ENCODE results near the gene RAI1. TPM values are rescaled to one million over a fixed set of nuclear protein-coding genes. Genes with fewer than 3 reads are reported as not detected.

RAI1 gene
- total RNA-seq, 1 donor from 2014 or later = 31.2 TPM

DNA sequence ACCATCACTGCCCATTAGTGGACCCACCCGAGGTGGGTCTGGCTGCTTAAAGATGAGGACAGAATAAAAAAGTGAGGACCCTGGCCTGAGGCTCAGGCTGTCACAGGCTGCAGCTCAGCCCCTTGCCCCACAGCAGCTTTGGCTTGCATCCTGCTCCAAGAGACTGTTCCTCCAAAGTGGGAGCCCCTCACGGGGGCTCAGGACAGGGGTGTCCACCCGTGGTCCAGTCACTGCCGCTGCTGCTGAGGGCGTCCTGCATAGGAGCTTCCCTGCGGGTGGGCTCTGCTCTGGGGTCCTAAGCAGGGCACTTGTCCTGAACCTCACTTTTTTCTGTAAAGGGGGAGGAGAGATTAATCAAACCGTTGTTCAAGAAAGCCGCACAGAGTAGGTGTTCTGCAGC lies 107.7 kb downstream of the RAI1 start:
- Mint-ChIP-seq H3K9me3 (no peaks in the 10 kb centered on the region), H3K4me1 (peaks cover 35% of the 10 kb centered on the region), H3K27me3 (no peaks in the 10 kb centered on the region), H3K4me3 (no peak overlapping the region), H3K36me3 (ENCODE audit: low read depth) (peaks cover 6% of the 10 kb centered on the region), H3K27ac (no peak overlapping the region)
- TF ChIP-seq CTCF (IDR thresholded peaks at IDR 0.05) = no peak
- ATAC-seq (ENCODE audit: low read depth) (no peak), DNase-seq (no peak)
- ChIA-PET CTCF (interaction anchor here (1.2 kb wide), 1 partner anchor 34 kb away, joined by 3 read pairs; no protein-coding TSS in a partner anchor), POLR2A (no interaction called here)
- intact Hi-C loops (cut with micrococcal nuclease) = no loop called here

GRCh38 chr17:17789410-17789809 lies 108.2 kb downstream of the RAI1 start:
- peaks cover 9% of the 10 kb centered on the region for H3K36me3 Mint-ChIP-seq (ENCODE audit: low read depth)
- DNase-seq (no peak), ATAC-seq (ENCODE audit: low read depth) (no peak)
- H3K27me3 Mint-ChIP-seq = no peaks in the 10 kb centered on the region
- TF ChIP-seq CTCF (IDR thresholded peaks at IDR 0.05) = no peak
- POLR2A ChIA-PET = no interaction called here
- peaks cover 30% of the 10 kb centered on the region for H3K4me1 Mint-ChIP-seq
- no peak overlapping the region for H3K27ac Mint-ChIP-seq
- no peaks in the 10 kb centered on the region for H3K9me3 Mint-ChIP-seq
- intact Hi-C loops (cut with micrococcal nuclease) = no loop called here
- CTCF ChIA-PET = interaction anchor here (1.2 kb wide), 1 partner anchor 34 kb away, joined by 3 read pairs; no protein-coding TSS in a partner anchor
- H3K4me3 Mint-ChIP-seq = no peak overlapping the region

- Mint-ChIP-seq H3K9me3 (no peaks in the 10 kb centered on the region), H3K27ac (no peak overlapping the region)
- intact Hi-C loops (cut with micrococcal nuclease) = no loop called here
Observed at GRCh38 chr17:17789828-17790636, 108.8 kb downstream of the RAI1 start.

GRCh38 chr17:17790637-17791464 lies 109.6 kb downstream of the RAI1 start:
- peaks cover 19% of the 10 kb centered on the region for H3K4me1 Mint-ChIP-seq
- intact Hi-C loops (cut with micrococcal nuclease) = no loop called here
- ChIA-PET CTCF (no interaction called here), POLR2A (no interaction called here)
- H3K4me3 Mint-ChIP-seq = no peak overlapping the region
- ATAC-seq (ENCODE audit: low read depth) (no peak), DNase-seq (no peak)
- TF ChIP-seq CTCF (IDR thresholded peaks at IDR 0.05) = no peak
- no peak overlapping the region for H3K27ac Mint-ChIP-seq
- H3K36me3 Mint-ChIP-seq (ENCODE audit: low read depth) = peaks cover 17% of the 10 kb centered on the region
- no peaks in the 10 kb centered on the region for H3K27me3 Mint-ChIP-seq
- no peaks in the 10 kb centered on the region for H3K9me3 Mint-ChIP-seq

More at GRCh38 chr17:17789828-17790636, 108.8 kb downstream of the RAI1 start:
- no peak for ATAC-seq (ENCODE audit: low read depth)
- no peak for DNase-seq
- Mint-ChIP-seq H3K36me3 (ENCODE audit: low read depth) (peaks cover 14% of the 10 kb centered on the region), H3K4me1 (peaks cover 24% of the 10 kb centered on the region), H3K4me3 (no peak overlapping the region), H3K27me3 (no peaks in the 10 kb centered on the region)
- POLR2A ChIA-PET = no interaction called here
- TF ChIP-seq CTCF (IDR thresholded peaks at IDR 0.05) = no peak
- CTCF ChIA-PET = interaction anchor here (1.2 kb wide), 1 partner anchor 35 kb away, joined by 3 read pairs; no protein-coding TSS in a partner anchor

- Mint-ChIP-seq H3K27ac (no peak overlapping the region), H3K4me3 (peak overlapping the region; percentile 38), H3K27me3 (no peaks in the 10 kb centered on the region), H3K4me1 (peaks cover 19% of the 10 kb centered on the region), H3K36me3 (ENCODE audit: low read depth) (peaks cover 25% of the 10 kb centered on the region), H3K9me3 (no peaks in the 10 kb centered on the region)
- DNase-seq (no peak), ATAC-seq (ENCODE audit: low read depth) (no peak)
- ChIA-PET CTCF (no interaction called here), POLR2A (interaction anchor here (0.6 kb wide), 1 partner anchor 110 kb away, joined by 3 read pairs; no protein-coding TSS in a partner anchor)
- intact Hi-C loops (cut with micrococcal nuclease) = no loop called here
- TF ChIP-seq CTCF (IDR thresholded peaks at IDR 0.05) = no peak
Observed at GRCh38 chr17:17792037-17792550, 110.8 kb downstream of the RAI1 start.
